ENCODE results near the gene CNRIP1. TPM values are rescaled to one million over a fixed set of nuclear protein-coding genes. Genes with fewer than 3 reads are reported as not detected.
A peak's percentile ranks its signal among the peaks of the same experiment; 100 is the strongest.

Gene CNRIP1
- total and polyA plus RNA-seq, 2 of the 4 experiments (the other 2 are of a cell fraction): 23.3 to 32.7 TPM

DNA sequence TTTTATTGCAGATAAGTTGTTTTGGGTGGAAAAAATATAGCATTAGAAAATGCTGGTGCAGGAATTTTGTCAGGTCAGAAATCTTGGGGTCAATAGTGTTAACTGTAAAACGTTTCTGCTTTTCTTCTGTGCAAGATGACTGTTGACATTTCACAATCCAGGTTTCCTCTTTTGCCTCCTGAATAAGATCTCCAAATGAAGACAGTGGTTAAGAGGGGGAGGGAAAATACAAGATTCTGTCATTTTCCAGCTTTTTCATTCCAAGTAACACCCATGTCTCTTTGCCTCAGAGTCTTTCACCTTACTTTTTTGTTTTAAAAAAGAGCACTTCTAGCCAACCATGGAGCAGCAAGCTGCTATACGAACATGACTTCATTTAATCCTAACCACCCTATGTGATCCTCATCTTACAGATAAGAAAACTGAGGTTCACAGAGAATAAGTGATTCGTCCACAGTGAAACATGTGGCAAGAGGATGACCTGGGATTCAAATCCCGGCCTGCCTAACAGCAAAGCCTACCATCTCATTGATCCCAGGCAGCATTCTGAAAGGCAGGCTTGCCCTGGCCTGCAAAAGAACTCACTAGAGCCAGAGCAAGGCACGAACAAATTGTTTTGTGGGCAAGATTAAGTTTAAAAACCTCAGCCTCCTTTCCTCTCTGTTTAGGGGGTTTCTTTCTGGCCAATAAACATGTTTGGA is 48.4 kb upstream of the CNRIP1 start:
- TF ChIP-seq RFX5 (IDR thresholded peaks at IDR 0.05; ENCODE audit: low read depth, low read length) (no peak), CEBPB (IDR thresholded peaks at IDR 0.05; ENCODE audit: low read depth, low read length) (peak; percentile 38; the same call in 1 of the 2 replicates)
- dilution Hi-C loops (cut with HindIII; ENCODE audit: low sequenced_read_pairs, unreplicated experiment): no loop called here
- BruUV-seq (replicated peaks): no TSS peak
- ATAC-seq (ENCODE audit: low read depth) (peak; percentile 17; the same call in 1 of the 2 replicates), DNase-seq (no peak)
- Histone ChIP-seq H3K4me2 (ENCODE audit: low read depth, low read length) (no peak overlapping the region), H3K4ac (ENCODE audit: low read depth, low read length) (no peak overlapping the region), H2BK15ac (ENCODE audit: low read depth, low read length) (no peak overlapping the region), H3K4me3 (ENCODE audit: insufficient read depth, low read depth, low read length) (no peak overlapping the region), H2BK120ac (ENCODE audit: low read depth, low read length) (no peak overlapping the region), H2AK5ac (ENCODE audit: low read depth, low read length) (no peak overlapping the region), H2AFZ (replicated peaks; ENCODE audit: low read length, poor library complexity) (no peak overlapping the region), H3K79me1 (ENCODE audit: low read depth in 1 of 2, low read length in 2 of 2) (no peaks in the 10 kb centered on the region), H3K14ac (replicated peaks; ENCODE audit: low read depth, low read length) (no peak overlapping the region), H2BK20ac (ENCODE audit: low read depth, low read length) (no peak overlapping the region), H3K56ac (ENCODE audit: extremely low read depth, insufficient read depth, low read length) (no peak overlapping the region), H3K27ac (ENCODE audit: insufficient read depth, low read length) (no peak overlapping the region), H3K36me3 (ENCODE audit: control insufficient read depth, insufficient read depth, low read length) (no peaks in the 10 kb centered on the region), H3K9me3 (ENCODE audit: control insufficient read depth, insufficient read depth, low read length) (no peaks in the 10 kb centered on the region), H3K23ac (ENCODE audit: low read depth, low read length) (no peak overlapping the region), H3K18ac (ENCODE audit: low read depth, low read length) (no peak overlapping the region), H4K20me1 (ENCODE audit: insufficient read depth, low read length) (no peaks in the 10 kb centered on the region), H2AK9ac (replicated peaks; ENCODE audit: low read depth, low read length, poor library complexity) (no peak overlapping the region), H3K9ac (ENCODE audit: low read depth, low read length) (no peak overlapping the region), H4K8ac (ENCODE audit: low read depth in 2 of 2, low read length in 2 of 2) (no peak overlapping the region), H3K9me1 (ENCODE audit: insufficient read depth, low read length) (no peaks in the 10 kb centered on the region), H4K91ac (ENCODE audit: insufficient read depth, low read depth, low read length) (no peak overlapping the region), H3K4me1 (ENCODE audit: control insufficient read depth, insufficient read depth, low read length) (no peaks in the 10 kb centered on the region), H4K5ac (ENCODE audit: low read depth, low read length) (no peak overlapping the region), H3K27me3 (ENCODE audit: control insufficient read depth, insufficient read depth, low read length) (peaks cover 18% of the 10 kb centered on the region), H2BK5ac (ENCODE audit: low read depth, low read length, poor library complexity, severe bottlenecking) (no peak overlapping the region)
- no CpG with 5 or more reads among the region's 5 CpGs for WGBS, 2 experiments (ENCODE audit: extremely low coverage in 2 of 2, insufficient read length in 1 of 2)
- POLR2A ChIA-PET (ENCODE audit: unreplicated experiment): no interaction called here
- intact Hi-C loops (cut with micrococcal nuclease): loop anchor here (1.0 to 5.0 kb wide), 2 partner anchors 21 to 54 kb away; no protein-coding TSS in a partner anchor
- in situ Hi-C loops (cut with MboI; ENCODE audit: low sequenced_read_pairs): no loop called here
- CTCF ChIA-PET: no interaction called here
